Naive B cell (primary cell): ENCODE measurements around the gene OR2J2. TPM values are rescaled to one million over a fixed set of nuclear protein-coding genes. Genes with fewer than 3 reads are reported as not detected.
"Not testable (repeated sequence)": the region's sequence is repeated elsewhere in the genome, so short reads cannot be mapped to it uniquely, and the experiment has no call there.

Experiments used
- ATAC-seq, 2 donors: fragments of 150-1000 bp; cut with Tn5 transposase; 2 replicates each; pipeline ENCODE4 v1.10.0; 2021; ENCODE audit warnings: low read depth in 2 of 2, mild to moderate bottlenecking in 2 of 2, moderate library complexity in 2 of 2
- DNase-seq: peaks from one replicate; pipeline ENCODE4 v3.0.0; 2022
- H3K27ac Mint-ChIP-seq, 6 donors: one replicate each; pipeline ENCODE4 v1.8.0; 2020 to 2022; ENCODE audit warnings: mild to moderate bottlenecking in 6 of 6, mixed read lengths in 6 of 6, moderate library complexity in 5 of 6, inconsistent platforms in 2 of 6
- H3K27me3 Mint-ChIP-seq, 3 donors: one replicate each; pipeline ENCODE4 v1.8.0; 2021 to 2022; ENCODE audit warnings: mixed read lengths in 3 of 3, mild to moderate bottlenecking in 1 of 3
- H3K36me3 Mint-ChIP-seq, 2 donors: one replicate each; pipeline ENCODE4 v1.8.0; 2020 to 2022; ENCODE audit warnings: mixed read lengths in 2 of 2, inconsistent platforms in 1 of 2, mild to moderate bottlenecking in 1 of 2
- H3K4me1 Mint-ChIP-seq, 3 donors: one replicate each; pipeline ENCODE4 v1.8.0; 2020 to 2022; ENCODE audit warnings: mixed read lengths in 3 of 3, inconsistent platforms in 1 of 3, mild to moderate bottlenecking in 1 of 3, moderate library complexity in 1 of 3
- H3K4me3 Mint-ChIP-seq, 8 donors: one replicate each; pipeline ENCODE4 v1.8.0; 2020 to 2022; ENCODE audit warnings: mild to moderate bottlenecking in 8 of 8, mixed read lengths in 8 of 8, moderate library complexity in 8 of 8, inconsistent platforms in 2 of 8
- H3K9me3 Mint-ChIP-seq, 7 donors: one replicate each; pipeline ENCODE4 v1.8.0; 2020 to 2022; ENCODE audit warnings: mixed read lengths in 7 of 7, mild to moderate bottlenecking in 5 of 7, inconsistent platforms in 2 of 7, moderate library complexity in 1 of 7
- polyA plus RNA-seq, 6 donors: library from polyadenylated mRNA; unstranded; fragments of 300-500 nt; fragmentation: Illumina TruSeq; gene quantifications; one replicate each; pipeline ENCODE4 v1.2.3, GENCODE V29; 2021; ENCODE audit warnings: low read depth in 6 of 6

Gene OR2J2
- not detected for polyA plus RNA-seq

DNA sequence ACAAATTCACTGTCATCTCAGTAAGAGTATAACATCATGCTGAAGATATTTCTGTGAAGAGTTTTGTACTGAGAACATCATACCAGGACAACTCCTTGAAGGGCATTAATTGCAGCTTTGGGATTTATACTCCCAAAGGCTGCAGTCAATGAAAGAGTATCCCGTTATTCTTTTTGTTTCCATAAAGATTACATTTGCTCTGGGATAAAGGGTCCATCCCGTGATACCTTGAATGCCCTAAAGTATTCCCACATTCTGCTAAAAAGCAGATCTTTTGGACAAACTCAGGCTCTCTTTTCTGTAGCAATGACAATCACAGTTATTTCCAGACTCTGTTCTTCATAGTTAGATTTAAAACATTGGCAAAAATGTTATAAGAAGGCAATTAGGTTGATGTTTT lies at the start of gene OR2J2:
Gene OR2J2 (plus strand): TSS at position 301 of the 400 bp plus-strand sequence. CDS start 2,729 bp downstream, outside the sequence.
- H3K27me3 Mint-ChIP-seq: peaks cover 15 to 19% (median 18%) of the 10 kb centered on the region in 3 donors
- H3K36me3 Mint-ChIP-seq, H3K4me1 Mint-ChIP-seq, H3K9me3 Mint-ChIP-seq, H3K4me3 Mint-ChIP-seq, DNase-seq, H3K27ac Mint-ChIP-seq, ATAC-seq: not testable (repeated sequence)

DNA sequence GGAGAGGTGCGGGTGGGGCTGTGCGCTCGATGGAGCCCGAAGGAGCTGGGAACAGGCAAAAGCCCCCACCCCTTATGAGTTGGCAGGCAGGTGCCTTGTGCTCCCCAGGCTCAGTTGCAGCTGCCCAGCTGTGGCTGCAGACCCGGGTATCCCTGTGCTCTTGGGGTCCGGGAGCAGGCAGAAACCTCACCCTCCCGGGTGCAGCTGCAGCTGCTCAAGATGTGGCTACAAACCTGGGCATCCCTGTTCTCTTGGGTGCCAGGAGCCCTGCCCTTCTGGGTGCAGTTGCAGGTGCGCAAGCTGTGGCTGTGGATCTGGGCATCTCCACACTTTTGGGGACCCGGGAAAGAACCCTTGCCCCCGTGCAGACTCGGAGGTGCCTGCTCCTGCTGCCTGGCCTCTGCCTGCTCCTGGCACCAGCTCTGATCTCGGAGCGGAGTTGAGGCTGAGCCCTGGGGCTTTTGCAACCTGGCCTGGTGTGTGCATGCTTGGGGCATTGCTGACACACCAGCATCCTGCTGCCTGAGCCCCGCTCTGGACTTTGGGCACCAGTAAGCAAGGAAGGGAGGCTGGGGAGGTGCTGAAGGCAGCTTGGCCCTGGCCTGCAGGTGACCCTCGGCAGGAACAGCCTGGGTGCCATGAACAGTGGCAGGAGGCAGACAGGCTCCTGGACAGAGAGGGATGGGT lies 41.2 kb upstream of the OR2J2 start:
- peaks cover 19 to 25% (median 22%) of the 10 kb centered on the region in 3 donors for H3K27me3 Mint-ChIP-seq
- DNase-seq: no peak

DNA sequence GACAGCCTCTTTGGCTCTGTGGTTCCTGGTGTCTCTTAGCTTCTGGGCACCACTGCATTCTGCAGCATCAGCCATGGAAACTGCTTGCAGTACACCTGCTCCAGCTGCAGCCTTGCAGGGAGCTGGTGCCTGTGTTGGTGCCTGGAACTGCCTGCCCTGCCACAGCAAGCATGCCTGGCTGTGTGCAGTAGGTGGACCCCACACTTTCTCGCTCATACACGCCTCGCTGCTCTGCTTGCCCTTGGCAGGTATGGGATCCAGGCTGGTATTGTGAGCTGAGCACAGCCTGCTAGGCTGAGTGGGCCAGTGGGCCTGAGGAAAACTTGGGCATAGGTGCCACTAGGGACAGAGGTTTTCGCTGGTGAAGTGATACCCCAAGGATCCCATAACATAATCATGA lies 40.1 kb upstream of the OR2J2 start:
- ATAC-seq (no peak), DNase-seq (no peak)
- Mint-ChIP-seq H3K36me3 (no peaks in the 10 kb centered on the region), H3K4me1 (no peaks in the 10 kb centered on the region), H3K9me3 (no peaks in the 10 kb centered on the region), H3K4me3 (no peak overlapping the region), H3K27ac (no peak overlapping the region), H3K27me3 (peaks cover 22 to 28% (median 25%) of the 10 kb centered on the region in 3 donors)

More for the DNA sequence above, 41.2 kb upstream of the OR2J2 start:
- H3K9me3 Mint-ChIP-seq: no peaks in the 10 kb centered on the region
- H3K4me3 Mint-ChIP-seq: no peak overlapping the region
- no peak overlapping the region for H3K27ac Mint-ChIP-seq
- no peaks in the 10 kb centered on the region for H3K36me3 Mint-ChIP-seq
- H3K4me1 Mint-ChIP-seq: no peaks in the 10 kb centered on the region
- ATAC-seq: no peak

DNA sequence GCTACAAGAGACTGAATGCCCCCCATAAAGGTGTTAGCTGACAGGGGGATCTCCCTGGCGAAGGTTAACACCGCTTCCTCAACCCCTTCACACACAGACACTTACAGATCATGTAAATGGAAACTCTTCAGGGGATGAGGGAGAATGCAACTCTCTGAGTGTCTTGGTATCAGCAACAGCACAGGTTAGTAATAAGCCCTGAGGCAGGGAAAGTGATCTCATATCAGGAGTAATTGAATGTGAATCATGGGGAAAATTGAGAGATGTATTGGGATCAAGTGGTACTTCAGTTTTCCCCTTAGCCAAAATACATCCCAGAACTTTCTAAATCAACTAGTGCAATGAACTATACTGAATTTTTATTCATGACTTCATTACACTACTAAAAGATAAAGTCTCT lies 39.0 kb upstream of the OR2J2 start:
- H3K27ac Mint-ChIP-seq: no peak overlapping the region
- no peaks in the 10 kb centered on the region for H3K9me3 Mint-ChIP-seq
- no peaks in the 10 kb centered on the region for H3K4me1 Mint-ChIP-seq
- DNase-seq (no peak), ATAC-seq (no peak)
- H3K36me3 Mint-ChIP-seq: no peaks in the 10 kb centered on the region
- peaks cover 18 to 28% (median 25%) of the 10 kb centered on the region in 3 donors for H3K27me3 Mint-ChIP-seq
- no peak overlapping the region for H3K4me3 Mint-ChIP-seq

DNA sequence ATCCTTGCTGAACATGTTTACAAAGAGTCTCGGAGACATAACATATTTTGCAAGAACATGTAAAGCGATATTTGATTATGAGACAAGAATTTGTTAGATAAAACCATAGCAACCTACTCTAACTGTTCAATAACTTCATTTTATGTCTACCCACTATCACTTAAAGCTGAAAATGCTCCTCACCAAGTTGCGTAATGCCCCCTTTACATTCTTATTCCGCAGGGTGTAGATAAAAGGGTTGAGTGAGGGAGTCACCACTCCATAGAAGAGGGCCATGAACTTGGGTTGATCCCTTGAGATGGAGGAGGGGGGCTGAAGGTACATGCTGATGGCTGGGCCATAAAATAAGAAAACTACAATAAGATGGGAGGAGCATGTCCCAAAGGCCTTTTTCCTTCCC lies 33.0 kb upstream of the OR2J2 start:
- Mint-ChIP-seq H3K9me3 (peaks cover 0 to 7% (median 2%) of the 10 kb centered on the region in 7 donors), H3K4me3 (no peak overlapping the region), H3K36me3 (no peaks in the 10 kb centered on the region), H3K27me3 (peaks cover 8 to 18% (median 10%) of the 10 kb centered on the region in 3 donors), H3K4me1 (no peaks in the 10 kb centered on the region), H3K27ac (no peak overlapping the region)
- ATAC-seq (no peak), DNase-seq (no peak)

DNA sequence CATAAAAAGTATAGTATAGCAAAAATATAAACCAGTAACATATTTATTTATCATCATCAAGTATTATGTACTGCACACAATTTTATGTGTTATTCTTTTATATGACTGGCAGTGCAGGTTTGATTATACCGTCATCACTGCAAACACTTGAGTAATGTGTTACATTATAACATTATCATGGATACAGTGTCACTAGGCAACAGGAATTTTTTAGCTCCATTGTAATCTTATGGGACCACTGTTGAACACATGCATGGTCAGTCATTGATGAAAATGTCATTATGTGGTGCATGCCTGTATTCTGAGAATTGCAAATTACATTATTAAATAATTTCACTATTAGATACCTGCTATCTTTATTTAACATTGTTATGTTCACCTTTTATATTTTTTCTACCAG lies 29.1 kb upstream of the OR2J2 start:
- H3K4me3 Mint-ChIP-seq: no peak overlapping the region
- ATAC-seq: no peak
- no peaks in the 10 kb centered on the region for H3K4me1 Mint-ChIP-seq
- no peak overlapping the region for H3K27ac Mint-ChIP-seq
- peaks cover 5 to 15% (median 6%) of the 10 kb centered on the region in 3 donors for H3K27me3 Mint-ChIP-seq
- no peak for DNase-seq
- H3K36me3 Mint-ChIP-seq: no peaks in the 10 kb centered on the region
- H3K9me3 Mint-ChIP-seq: peaks cover 0 to 18% (median 10%) of the 10 kb centered on the region in 7 donors

DNA sequence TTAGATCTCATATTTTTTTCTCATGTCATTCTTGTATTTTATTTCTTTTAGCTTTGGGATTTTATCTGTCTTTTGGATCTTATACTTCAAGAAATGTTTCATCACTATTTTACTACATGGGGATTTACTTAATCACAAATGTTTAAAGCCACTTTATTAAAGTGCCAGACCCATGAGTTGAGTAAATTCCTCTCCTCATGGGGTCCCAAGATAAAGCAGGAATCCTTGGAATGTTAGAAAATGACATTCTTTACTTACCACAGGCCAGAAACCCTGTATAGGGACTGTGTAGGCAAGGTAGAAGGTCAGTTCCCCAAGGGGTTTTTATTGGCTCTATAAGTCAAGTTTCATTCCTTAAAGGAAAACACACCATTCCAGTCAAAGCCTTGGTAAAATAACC lies 28.4 kb upstream of the OR2J2 start:
- ATAC-seq (no peak), DNase-seq (no peak)
- no peaks in the 10 kb centered on the region for H3K36me3 Mint-ChIP-seq
- peaks cover 0 to 18% (median 10%) of the 10 kb centered on the region in 7 donors for H3K9me3 Mint-ChIP-seq
- H3K27me3 Mint-ChIP-seq: peaks cover 5 to 15% (median 13%) of the 10 kb centered on the region in 3 donors
- no peak overlapping the region for H3K4me3 Mint-ChIP-seq
- H3K4me1 Mint-ChIP-seq: no peaks in the 10 kb centered on the region
- no peak overlapping the region for H3K27ac Mint-ChIP-seq

- H3K36me3 Mint-ChIP-seq: peaks cover 0 to 3% of the 10 kb centered on the region in 2 donors
- ATAC-seq (no peak), DNase-seq (no peak)
- H3K4me1 Mint-ChIP-seq: no peaks in the 10 kb centered on the region
- H3K27me3 Mint-ChIP-seq: peaks cover 10 to 26% (median 16%) of the 10 kb centered on the region in 3 donors
- no peak overlapping the region for H3K4me3 Mint-ChIP-seq
- H3K9me3 Mint-ChIP-seq: peaks cover 4 to 41% (median 15%) of the 10 kb centered on the region in 7 donors
- no peak overlapping the region for H3K27ac Mint-ChIP-seq
Observed at GRCh38 chr6:29146179-29146578, 24.5 kb upstream of the OR2J2 start.

DNA sequence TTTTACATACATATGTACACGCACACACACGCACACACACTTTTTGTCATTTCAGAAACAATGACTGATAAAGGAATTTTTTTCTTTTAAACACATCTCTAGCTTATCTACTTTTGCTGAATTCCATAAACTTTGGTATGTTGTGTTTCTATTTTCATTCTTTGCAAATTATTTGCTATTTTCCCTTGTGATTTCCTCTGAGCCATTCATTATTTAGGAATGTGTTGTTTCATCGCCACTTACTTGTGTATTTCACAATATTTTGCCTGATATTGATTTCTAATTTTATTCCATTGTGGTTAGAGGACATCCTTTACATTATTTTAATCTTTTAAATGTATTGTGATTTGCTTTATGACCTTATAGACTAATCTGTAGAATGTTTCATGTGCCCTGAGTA lies 23.6 kb upstream of the OR2J2 start:
- Mint-ChIP-seq H3K4me1 (no peaks in the 10 kb centered on the region), H3K4me3 (no peak overlapping the region), H3K27ac (no peak overlapping the region), H3K36me3 (peaks cover 0 to 3% of the 10 kb centered on the region in 2 donors), H3K27me3 (peaks cover 10 to 26% (median 16%) of the 10 kb centered on the region in 3 donors), H3K9me3 (peaks cover 5 to 38% (median 15%) of the 10 kb centered on the region in 7 donors)
- ATAC-seq: no peak
- no peak for DNase-seq

- DNase-seq, H3K36me3 Mint-ChIP-seq, H3K27ac Mint-ChIP-seq, H3K4me3 Mint-ChIP-seq, ATAC-seq, H3K4me1 Mint-ChIP-seq: not testable (repeated sequence)
- peaks cover 5 to 26% (median 11%) of the 10 kb centered on the region in 7 donors for H3K9me3 Mint-ChIP-seq
- peaks cover 10 to 34% (median 21%) of the 10 kb centered on the region in 3 donors for H3K27me3 Mint-ChIP-seq
Observed at GRCh38 chr6:29149444-29149843, 21.3 kb upstream of the OR2J2 start.

DNA sequence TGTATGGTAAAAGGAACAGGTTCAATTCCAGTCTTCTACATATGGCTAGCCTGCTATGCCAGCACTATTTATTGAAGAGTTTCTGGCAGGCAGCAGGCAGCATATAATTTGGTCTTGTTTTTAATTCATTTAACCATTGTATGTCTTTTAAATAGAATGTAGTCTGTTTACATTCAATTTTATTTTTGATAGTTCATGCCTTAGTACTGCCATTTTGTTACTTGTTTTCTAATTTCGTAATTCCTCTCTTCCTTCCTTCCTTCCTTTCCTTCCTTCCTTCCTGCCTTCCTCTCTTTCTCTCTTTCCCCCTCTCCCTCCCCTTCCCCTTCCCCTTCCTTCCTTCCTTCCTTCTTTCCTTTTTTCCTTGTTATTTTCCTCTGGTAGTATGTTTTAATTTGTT lies 17.6 kb upstream of the OR2J2 start:
- no peak for DNase-seq
- no peak for ATAC-seq
- no peak overlapping the region for H3K4me3 Mint-ChIP-seq
- H3K9me3 Mint-ChIP-seq: peaks cover 5 to 34% (median 16%) of the 10 kb centered on the region in 7 donors
- H3K4me1 Mint-ChIP-seq: no peaks in the 10 kb centered on the region
- H3K27me3 Mint-ChIP-seq: peaks cover 16 to 29% (median 24%) of the 10 kb centered on the region in 3 donors
- no peak overlapping the region for H3K27ac Mint-ChIP-seq
- H3K36me3 Mint-ChIP-seq: peaks cover 0 to 3% of the 10 kb centered on the region in 2 donors

DNA sequence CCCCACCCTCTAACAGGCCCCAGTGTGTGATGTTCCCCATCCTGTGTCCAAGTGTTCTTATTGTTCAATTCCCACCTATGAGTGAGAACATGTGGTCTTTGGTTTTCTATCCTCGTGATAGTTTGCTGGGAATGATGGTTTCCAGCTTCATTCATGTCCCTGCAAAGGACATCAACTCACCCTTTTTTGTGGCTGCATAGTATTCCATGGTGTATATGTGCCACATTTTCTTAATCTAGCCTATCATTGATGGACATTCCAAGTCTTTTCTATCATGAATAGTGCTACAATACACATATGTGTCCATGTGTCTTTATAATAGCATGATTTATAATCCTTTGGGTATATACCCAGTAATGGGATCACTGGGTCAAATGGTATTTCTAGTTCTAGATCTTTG lies 15.5 kb upstream of the OR2J2 start:
- not testable (repeated sequence) for ATAC-seq, H3K4me1 Mint-ChIP-seq, H3K4me3 Mint-ChIP-seq, H3K27ac Mint-ChIP-seq, H3K36me3 Mint-ChIP-seq, DNase-seq
- peaks cover 9 to 25% (median 16%) of the 10 kb centered on the region in 3 donors for H3K27me3 Mint-ChIP-seq
- peaks cover 0 to 19% (median 6%) of the 10 kb centered on the region in 7 donors for H3K9me3 Mint-ChIP-seq

DNA sequence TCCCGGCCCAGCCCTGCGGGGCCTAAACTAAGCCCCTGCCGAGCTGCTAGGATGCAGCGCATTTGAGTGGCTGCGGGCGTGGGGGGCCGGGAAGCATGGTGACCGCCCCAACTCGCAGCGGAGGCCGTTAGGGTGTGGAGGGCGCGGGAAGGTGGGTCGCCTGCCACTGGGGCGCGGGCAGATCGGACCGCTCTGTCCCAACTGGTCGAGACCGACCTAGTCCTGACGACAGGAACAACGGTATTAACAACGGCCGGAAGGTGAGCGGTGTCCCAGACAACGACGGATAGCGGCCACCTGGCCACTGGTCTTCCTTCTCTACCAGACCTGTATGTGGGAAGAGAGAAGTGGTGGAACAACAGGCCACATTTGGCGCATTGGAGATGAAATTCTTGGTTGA lies 10.8 kb upstream of the OR2J2 start:
- H3K4me3 Mint-ChIP-seq, H3K36me3 Mint-ChIP-seq, H3K27ac Mint-ChIP-seq, DNase-seq, ATAC-seq, H3K4me1 Mint-ChIP-seq: not testable (repeated sequence)
- Mint-ChIP-seq H3K27me3 (peaks cover 17 to 31% (median 28%) of the 10 kb centered on the region in 3 donors), H3K9me3 (peaks cover 0 to 16% (median 6%) of the 10 kb centered on the region in 7 donors)

DNA sequence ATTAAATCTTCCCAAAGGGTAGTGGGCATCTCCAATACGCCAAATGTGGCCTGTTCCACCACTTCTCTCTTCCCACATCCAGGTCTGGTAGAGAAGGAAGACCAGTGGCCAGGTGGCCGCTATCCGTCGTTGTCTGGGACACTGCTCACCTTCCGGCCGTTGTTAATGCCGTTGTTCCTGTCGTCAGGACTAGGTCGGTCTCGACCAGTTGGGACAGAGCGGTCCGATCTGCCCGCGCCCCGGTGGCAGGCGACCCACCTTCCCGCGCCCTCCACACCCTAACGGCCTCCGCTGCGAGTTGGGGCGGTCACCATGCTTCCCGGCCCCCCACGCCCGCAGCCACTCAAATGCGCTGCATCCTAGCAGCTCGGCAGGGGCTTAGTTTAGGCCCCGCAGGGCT lies 5.1 kb upstream of the OR2J2 start:
- DNase-seq, H3K36me3 Mint-ChIP-seq, H3K27ac Mint-ChIP-seq, H3K9me3 Mint-ChIP-seq, ATAC-seq, H3K4me3 Mint-ChIP-seq, H3K4me1 Mint-ChIP-seq: not testable (repeated sequence)
- peaks cover 18 to 24% (median 20%) of the 10 kb centered on the region in 3 donors for H3K27me3 Mint-ChIP-seq
